ENCODE results near the gene ZIC4.

The ZIC4 gene

GRCh38 chr3:147383617-147384016, 22.7 kb downstream of the ZIC4 start:
- H3K4me3 ChIP-seq (ENCODE audit: low read length): no peak overlapping the region
- TF ChIP-seq, protein P1, sequence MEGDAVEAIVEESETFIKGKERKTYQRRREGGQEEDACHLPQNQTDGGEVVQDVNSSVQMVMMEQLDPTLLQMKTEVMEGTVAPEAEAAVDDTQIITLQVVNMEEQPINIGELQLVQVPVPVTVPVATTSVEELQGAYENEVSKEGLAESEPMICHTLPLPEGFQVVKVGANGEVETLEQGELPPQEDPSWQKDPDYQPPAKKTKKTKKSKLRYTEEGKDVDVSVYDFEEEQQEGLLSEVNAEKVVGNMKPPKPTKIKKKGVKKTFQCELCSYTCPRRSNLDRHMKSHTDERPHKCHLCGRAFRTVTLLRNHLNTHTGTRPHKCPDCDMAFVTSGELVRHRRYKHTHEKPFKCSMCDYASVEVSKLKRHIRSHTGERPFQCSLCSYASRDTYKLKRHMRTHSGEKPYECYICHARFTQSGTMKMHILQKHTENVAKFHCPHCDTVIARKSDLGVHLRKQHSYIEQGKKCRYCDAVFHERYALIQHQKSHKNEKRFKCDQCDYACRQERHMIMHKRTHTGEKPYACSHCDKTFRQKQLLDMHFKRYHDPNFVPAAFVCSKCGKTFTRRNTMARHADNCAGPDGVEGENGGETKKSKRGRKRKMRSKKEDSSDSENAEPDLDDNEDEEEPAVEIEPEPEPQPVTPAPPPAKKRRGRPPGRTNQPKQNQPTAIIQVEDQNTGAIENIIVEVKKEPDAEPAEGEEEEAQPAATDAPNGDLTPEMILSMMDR (conservative IDR thresholded peaks at IDR 0.05; ENCODE audit: low read depth, low read length): peak; percentile 60
- DNase-seq (ENCODE audit: low read depth): no peak

DNA sequence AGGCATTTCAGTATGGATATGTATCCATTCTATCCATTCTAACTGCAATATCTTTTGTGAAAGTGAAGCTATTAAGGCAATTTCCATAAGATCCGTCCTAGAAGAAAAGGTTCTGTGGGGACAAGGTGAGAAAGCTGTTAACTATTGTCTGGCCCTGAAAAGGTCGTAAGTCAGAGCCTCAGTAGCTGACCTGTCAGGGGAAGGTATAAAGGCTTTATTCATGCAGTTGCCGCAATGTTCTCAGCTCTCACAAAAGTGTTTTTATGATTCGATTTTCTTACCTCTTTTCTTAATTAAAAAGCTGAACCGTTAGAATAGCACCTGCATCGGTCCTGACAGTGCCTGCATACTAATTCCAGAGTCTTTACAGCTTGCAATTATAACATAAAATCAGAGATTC, 24.7 kb downstream of the ZIC4 start:
- DNase-seq (ENCODE audit: low read depth): no peak
- H3K4me3 ChIP-seq (ENCODE audit: low read length): no peak overlapping the region
- TF ChIP-seq, protein P1 (conservative IDR thresholded peaks at IDR 0.05; ENCODE audit: low read depth, low read length): no peak

- TF ChIP-seq, protein P1 (conservative IDR thresholded peaks at IDR 0.05; ENCODE audit: low read depth, low read length): no peak
- DNase-seq (ENCODE audit: low read depth): no peak
Observed at GRCh38 chr3:147380977-147381376, 25.4 kb downstream of the ZIC4 start.

DNA sequence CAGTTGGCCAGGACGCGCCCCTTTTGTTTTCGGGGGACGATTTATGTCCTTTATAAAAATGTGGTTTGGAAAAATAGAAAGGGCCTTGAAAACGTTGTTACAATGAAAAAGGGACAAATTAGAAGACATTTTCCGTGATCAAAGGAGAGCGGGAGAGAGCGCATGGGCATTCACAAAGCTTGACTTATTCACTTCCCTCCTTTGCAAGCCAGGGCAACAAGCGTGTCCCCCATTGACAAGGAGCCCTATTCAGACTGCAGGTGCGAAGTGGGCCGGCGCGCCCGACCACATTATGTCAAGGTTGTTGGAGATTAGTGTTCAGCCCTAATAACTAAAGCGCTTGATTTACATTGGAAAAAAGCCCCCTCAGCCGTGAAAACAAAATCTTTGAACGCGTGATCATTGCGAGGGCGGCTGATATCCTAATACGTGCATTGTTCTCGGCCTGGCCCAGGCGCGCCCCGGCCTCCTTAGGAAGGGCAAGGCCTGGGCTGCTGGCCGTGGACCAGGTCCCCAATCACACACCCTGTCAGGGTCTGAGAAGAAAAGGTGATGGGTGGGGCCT, 25.9 kb downstream of the ZIC4 start:
- TF ChIP-seq, protein P1 (conservative IDR thresholded peaks at IDR 0.05; ENCODE audit: low read depth, low read length): no peak
- DNase-seq (ENCODE audit: low read depth): no peak
- no peak overlapping the region for H3K4me3 ChIP-seq (ENCODE audit: low read length)

More at GRCh38 chr3:147380977-147381376, 25.4 kb downstream of the ZIC4 start:
- H3K4me3 ChIP-seq (ENCODE audit: low read length): no peak overlapping the region

DNA sequence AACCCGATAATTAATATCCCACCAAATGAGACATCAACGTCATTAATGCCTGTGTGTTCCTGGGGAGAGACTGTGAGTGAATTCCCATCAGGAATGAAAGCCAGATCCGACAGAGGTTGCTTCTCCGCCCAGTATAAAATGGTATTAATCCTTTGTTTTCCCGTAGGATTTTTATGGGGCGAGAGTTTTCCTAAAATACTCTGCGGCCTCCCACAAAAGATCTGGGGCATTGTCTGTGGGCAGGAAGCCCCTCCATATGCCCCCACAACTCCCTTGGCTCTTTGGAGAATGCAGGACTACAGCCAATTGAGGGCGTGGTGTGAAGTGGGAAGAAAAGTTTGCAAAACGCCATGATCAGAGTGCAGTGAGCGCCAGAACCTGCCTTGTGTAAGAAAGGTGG, 26.7 kb downstream of the ZIC4 start:
- TF ChIP-seq, protein P1 (conservative IDR thresholded peaks at IDR 0.05; ENCODE audit: low read depth, low read length): no peak
- no peak for DNase-seq (ENCODE audit: low read depth)
- H3K4me3 ChIP-seq (ENCODE audit: low read length): no peak overlapping the region

DNA sequence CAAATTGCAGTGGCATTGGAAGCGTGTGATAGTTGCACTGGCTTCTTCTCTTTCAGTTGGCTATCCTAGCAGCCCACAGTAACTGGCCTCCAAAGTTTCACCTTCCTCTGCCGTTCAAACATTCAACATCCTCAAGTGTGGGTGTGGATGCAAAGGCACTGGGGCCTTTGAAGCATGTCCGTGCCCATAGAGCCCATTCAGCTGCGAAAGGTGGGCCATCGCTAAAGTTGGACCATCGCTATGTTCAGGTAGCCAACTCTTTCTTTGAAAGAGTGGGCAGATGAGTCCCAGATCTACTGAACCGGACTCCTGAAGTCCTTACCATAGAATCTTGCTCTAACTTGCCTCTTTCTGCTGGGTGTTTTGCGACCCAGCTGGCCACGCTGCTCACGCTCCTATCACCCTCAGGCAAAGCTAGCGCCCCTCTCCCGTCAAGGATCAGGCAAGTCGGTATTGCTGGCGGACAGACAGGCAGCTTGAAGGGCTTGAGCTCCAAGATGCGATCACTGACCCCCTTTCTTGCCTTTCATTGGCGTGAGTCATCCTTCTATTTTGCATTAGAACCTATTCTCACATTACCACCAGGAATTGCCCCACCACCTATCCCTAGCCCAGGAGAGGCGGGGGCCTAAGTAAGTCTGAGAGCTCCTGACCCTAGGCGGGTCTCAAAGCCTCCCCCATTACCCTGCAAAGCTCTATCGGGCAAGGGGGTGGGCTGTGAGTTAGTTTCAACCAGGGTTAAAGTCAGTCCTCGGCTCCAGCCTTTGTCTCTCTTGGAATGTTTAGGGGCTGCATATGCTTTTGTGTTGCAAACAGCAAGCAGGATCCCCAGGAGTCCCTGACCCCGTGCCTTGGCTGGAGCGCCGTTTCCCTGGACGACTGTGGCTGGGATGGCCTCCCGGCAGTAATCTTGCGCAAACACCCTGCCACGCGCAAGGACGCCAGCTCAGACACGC, 28.7 kb downstream of the ZIC4 start:
- no peak for DNase-seq (ENCODE audit: low read depth)
- TF ChIP-seq, protein P1 (conservative IDR thresholded peaks at IDR 0.05; ENCODE audit: low read depth, low read length): no peak

More for the DNA sequence above, 28.7 kb downstream of the ZIC4 start:
- H3K4me3 ChIP-seq (ENCODE audit: low read length): no peak overlapping the region
